ENCODE data around the gene PAXIP1.

DNA sequence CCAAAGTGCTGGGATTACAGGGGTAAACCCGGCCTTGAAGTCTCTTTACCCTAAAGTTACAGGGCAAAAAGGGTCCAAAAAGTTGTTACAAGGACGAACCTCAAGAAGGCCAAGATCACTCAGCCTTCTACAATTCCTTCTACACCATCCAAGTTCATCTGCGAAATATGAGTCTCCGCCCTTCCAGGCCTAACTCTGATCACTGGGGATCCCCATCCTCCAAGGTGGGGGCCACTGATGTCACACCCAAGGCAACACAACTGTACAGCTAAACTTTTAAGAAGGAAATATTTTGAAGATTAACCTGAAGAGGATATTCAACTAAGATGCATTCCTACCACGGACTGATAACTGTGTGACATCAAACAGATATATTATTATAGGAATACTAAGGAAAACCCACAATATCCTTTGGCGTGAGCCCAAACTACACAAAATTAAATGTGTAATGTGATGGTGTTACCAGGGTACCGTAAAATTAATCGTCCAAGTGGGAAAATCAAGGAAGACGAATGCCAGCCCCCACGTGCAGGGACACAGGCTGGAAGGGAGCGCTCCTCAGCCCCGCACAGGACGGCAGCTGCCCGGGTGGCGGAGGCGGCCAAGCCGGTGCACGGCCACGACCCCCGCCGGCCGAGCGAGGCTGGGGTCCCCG lies 1.0 kb downstream of the PAXIP1 start:
- no peak for TF ChIP-seq POLR2A (IDR thresholded peaks at IDR 0.05)
- TF ChIP-seq, protein P1, sequence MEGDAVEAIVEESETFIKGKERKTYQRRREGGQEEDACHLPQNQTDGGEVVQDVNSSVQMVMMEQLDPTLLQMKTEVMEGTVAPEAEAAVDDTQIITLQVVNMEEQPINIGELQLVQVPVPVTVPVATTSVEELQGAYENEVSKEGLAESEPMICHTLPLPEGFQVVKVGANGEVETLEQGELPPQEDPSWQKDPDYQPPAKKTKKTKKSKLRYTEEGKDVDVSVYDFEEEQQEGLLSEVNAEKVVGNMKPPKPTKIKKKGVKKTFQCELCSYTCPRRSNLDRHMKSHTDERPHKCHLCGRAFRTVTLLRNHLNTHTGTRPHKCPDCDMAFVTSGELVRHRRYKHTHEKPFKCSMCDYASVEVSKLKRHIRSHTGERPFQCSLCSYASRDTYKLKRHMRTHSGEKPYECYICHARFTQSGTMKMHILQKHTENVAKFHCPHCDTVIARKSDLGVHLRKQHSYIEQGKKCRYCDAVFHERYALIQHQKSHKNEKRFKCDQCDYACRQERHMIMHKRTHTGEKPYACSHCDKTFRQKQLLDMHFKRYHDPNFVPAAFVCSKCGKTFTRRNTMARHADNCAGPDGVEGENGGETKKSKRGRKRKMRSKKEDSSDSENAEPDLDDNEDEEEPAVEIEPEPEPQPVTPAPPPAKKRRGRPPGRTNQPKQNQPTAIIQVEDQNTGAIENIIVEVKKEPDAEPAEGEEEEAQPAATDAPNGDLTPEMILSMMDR (IDR thresholded peaks at IDR 0.05 in 4 of 5, conservative IDR thresholded peaks at IDR 0.05 in 1 of 5) = no peak
